Cerebellar nuclear complex (tissue), 1 donor: Measurements from ENCODE around the gene HGFAC.
"Not testable (repeated sequence)": the region's sequence is repeated elsewhere in the genome, so short reads cannot be mapped to it uniquely, and the experiment has no call there.

Experiments used
- DNase-seq, 2 experiments: peaks; one replicate each; lab custom pipeline; 2025; lab: John Stamatoyannopoulos, UW

Gene HGFAC

DNA sequence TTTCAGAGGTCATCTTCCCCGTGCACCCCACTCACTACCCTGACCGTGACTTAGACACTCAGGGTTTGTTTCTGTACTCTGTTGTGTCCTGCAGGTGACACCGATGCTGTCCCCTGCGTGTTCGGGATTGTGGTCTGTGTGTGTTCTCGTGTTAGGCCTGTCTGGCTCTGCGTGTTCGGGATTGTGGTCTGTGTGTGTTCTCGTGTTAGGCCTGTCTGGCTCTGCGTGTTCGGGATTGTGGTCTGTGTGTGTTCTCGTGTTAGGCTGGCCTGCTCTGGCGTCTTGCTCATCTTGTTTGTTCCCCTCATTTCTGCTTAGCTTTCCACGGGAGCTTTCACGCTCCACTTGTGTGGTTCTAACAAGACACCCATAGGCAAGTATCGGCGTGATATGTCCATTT, 30.6 kb upstream of the HGFAC start:
- DNase-seq = not testable (repeated sequence)

DNA sequence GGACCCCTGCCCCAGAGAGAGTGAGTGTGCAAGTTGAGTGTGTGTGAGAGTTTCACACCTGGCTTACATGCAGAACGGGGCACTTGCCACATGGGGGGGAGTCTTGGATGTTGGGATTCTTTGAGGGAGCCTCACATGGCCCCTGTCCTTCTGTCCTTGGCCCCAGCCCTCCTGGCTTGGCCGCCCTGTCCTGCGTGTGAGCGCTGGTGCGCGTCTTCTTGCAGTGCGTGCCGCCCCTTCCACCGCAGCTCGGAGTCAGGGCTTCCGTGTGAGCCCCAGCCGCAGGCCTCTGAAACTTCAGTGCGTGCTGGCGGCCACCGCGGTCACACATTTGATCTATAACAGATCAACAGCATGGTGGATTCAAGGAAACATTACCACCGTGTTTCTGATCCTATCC, 30.1 kb upstream of the HGFAC start:
- DNase-seq = no peak

DNA sequence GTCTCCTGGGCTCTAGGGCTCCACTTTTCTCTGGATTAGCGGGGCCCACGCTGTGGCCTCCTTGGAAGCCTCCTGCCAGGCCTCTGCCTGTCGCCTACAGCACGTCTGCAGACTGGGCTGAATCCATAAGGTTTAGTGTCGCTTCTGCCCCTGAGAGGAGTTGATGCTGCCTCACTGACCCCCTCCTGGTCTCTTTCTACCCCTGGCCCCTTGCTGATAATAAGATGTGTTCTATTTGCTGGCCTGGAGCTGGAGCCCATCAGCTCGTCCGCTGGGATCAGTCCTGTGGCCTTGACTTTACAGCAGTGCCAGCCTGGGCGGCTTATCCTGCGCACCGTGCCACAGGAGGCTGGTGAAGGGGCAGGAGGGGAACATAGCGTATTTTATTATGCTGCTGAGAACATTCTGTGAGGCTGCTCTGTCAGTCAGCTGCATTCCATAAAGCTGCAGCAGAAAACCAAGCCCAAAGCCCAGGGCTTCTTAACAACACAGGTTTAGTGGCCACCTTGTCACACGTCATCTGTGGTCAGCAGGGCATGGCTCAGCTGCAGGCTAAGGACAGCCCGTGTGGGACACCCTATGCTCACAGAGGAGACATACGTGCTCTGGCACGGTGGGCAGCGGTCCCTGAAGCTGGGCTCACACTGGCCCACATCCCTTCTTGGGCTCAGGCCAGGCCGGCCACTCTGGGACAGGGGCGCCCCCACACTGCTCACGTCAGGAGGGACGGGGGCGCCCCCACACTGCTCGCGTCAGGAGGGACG, 29.3 kb upstream of the HGFAC start:
- no peak for DNase-seq

DNA sequence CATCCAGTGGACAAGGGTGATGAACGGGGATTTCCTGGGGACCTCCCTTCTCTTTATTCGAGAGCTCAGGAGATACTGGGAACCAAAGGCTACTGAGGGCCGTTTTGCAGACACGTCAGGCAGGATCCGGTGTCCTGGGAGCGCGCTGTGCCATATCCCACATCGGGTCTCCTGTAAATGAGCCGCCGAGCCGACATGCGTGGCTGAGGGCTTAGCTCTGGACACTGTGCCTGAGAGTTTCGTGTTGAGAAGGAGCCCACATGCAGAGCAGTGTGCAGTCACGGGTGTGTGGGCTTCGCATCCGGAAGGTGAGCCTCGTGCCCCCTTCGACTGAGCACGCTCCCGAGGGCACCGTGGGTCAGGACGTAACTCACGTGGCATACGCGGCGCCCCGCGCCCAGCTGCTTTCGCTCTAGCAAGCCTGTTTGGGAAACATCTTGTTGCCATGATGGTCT, 28.5 kb upstream of the HGFAC start:
- no peak for DNase-seq

DNA sequence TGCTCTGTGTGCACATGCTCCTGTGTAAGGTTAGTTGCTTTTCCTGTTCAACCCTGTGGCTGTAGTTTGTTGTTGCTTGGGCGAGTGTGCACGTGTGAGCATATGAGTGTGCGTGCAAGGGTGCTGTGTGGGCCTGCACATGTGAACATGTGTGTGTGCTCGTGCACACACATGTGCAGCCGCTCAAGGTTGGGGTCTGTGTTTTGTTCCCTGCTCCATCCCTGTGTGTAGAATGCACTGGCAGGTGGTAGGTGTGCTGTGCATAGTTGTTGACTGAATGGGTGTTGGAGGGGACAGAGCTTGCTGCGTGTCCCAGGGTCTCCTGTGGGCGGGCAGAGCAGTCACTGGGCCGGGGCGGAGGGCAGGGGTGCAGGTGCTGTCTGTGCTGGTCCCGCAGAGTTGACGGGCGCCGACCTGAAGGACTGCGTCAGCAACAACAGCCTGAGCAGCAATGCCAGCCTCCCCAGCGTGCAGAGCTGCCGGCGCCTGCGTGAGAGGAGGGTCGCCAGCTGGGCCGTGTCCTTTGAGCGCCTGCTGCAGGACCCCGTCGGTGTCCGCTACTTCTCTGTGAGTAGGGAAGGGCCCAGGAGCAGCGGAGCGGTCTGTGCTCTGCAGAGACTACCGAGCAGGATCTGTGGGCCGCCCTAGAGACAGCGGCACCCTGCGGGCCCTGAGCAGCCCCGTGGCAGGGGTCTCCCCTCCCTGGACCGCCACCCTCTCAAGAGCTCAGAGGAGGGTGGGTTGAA, 27.9 kb upstream of the HGFAC start:
- DNase-seq = no peak

DNA sequence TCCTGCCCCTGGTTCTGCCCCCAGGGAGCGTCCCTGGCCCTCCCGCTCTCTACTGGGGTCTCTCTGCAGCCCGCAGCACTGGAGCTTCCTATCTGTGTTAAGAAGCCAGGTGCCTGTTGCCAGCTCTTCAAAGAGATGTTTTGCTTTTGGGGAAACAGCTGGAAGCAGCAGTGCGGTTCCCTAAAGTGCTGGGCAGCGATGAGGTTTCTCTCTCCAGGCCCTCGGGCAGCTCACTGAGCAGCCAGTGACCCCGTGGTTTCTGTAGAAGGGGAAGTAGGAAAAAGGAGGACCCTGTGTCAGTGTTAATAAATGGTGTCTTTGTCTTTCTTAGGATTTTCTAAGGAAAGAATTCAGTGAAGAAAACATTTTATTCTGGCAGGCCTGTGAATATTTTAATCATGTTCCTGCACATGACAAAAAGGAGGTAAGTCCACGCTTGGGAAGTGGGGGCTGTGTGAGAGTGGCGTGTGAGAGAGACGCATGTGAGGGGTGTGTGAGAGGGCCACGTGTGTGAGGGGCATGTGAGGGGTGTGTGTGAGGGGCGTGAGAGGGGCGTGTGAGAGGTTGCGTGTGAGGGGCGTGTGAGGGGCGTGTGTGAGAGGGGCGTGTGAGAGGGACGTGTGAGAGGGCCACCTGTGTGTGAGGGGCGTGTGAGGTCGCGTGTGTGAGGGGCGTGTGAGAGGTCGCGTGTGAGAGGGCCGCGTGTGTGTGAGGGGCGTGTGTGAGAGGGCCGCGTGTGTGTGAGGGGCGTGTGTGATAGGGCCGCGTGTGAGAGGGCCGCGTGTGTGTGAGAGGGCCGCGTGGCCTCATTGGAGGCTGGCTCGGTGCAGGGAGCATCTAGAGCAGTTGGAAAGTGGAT, 27.1 kb upstream of the HGFAC start:
- no peak for DNase-seq

DNA sequence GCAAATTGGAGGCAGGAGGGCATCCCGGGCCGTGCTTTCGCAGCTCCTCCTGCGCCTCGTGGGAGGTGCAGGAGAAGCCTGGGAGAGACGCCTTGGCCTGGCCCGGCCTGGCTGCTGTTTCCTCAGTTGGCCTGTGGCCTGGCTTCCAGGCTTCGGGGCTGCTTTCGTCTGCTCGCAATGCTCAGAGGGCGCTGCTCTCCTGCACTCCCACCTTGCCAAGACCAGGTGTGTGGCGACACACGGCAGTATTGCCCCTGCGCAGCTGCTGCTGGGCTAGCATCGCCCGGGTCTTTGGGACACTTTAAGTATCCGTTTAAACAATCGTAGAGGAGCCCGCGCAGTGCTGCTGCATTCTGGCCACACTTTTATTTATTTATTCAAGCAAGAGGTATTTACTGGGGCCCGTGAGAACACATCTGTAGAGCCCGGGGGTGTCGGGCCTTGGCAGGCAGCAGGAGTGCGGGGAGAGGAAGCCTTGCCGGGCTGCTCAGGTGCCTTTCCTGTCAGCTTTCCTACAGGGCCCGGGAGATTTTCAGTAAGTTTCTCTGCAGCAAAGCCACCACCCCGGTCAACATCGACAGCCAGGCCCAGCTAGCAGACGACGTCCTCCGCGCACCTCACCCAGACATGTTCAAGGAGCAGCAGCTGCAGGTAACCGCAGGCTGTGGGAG, 26.2 kb upstream of the HGFAC start:
- no peak for DNase-seq

DNA sequence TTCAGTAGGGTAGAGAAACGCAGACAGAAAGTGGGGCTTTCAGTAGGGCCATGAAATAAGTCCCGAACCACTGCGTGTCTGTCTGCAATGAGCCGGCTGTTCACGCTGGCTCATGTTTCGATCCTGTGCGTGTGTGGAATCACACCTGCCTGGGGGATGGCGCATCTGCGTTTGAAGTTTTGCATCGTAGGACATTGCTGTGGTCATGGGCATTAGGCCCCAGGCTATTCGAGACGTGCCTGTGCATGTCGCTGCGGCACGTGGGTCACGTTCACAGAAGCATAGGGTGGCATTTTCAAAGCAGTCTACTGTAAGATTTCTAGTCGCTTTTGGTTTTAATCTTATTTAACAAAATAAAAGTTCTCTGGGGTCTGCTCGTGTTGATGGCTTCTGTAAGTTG, 25.5 kb upstream of the HGFAC start:
- DNase-seq = no peak

DNA sequence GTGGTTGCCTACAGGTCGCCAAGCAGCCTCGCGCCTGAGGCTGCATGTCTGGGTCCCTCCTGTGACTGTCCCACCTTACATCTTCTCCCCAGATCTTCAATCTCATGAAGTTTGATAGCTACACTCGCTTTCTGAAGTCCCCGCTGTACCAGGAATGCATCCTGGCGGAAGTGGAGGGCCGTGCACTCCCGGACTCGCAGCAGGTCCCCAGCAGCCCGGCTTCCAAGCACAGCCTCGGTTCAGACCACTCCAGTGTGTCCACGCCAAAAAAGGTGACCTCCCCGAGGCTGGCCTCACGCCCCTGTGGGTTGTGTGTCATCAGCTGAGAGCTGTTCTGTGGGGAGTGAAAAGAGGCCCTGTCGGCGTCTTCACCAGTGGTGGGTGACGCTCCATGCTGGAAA, 24.9 kb upstream of the HGFAC start:
- DNase-seq = no peak

DNA sequence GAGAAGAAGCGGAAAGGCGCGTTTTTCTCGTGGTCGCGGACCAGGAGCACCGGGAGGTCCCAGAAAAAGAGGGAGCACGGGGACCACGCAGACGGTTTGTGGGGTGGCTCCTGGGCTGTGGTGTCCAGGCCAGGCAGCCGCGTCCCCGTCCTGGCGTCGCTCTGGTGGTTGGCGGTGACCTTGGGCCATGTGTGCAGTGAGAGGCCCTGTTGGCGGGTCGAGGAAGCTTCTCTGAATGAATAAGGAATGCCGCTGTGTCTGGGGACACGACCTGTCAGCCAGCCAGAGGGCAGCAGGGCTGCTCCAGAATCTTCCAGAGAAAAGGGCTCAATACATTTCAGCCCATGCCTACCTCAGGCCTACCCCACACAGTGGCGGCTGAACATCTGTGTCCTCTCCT, 24.3 kb upstream of the HGFAC start:
- no peak for DNase-seq

DNA sequence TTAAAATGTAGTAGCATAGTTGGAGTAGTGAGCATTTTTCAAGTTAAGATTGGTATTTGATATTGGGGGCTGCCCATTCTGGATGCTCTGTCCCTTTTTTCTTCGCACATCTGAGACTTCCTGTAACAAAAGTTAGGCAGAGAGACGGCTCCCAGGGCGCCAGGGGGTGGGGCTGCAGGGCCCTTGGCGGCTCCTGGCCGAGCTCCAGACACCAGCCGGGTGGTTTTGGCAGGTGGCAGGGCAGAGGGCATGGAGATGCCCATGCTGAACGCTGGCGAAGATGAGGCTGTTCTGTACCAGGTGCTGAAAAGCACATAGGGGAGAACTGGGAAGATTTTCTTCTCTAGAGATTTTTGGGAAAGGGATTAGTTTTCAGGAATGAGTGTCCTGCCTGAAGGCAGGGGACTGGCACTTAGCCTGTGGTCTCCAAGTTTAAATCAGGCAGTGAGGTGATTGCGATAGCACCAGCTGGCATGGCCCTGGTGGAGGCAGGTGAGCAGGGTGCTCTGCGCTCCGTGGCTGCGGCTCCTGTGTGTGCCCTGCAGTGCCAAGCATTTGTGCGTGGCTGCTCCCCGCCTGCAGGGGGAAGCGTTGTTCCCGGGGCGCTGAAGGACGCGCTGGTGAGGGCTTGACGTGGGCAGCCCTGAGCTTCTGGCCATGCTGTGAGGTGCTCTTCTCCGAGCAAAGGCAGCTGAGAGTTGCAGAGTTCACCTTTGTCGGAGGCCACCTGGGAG, 23.6 kb upstream of the HGFAC start:
- DNase-seq = no peak

DNA sequence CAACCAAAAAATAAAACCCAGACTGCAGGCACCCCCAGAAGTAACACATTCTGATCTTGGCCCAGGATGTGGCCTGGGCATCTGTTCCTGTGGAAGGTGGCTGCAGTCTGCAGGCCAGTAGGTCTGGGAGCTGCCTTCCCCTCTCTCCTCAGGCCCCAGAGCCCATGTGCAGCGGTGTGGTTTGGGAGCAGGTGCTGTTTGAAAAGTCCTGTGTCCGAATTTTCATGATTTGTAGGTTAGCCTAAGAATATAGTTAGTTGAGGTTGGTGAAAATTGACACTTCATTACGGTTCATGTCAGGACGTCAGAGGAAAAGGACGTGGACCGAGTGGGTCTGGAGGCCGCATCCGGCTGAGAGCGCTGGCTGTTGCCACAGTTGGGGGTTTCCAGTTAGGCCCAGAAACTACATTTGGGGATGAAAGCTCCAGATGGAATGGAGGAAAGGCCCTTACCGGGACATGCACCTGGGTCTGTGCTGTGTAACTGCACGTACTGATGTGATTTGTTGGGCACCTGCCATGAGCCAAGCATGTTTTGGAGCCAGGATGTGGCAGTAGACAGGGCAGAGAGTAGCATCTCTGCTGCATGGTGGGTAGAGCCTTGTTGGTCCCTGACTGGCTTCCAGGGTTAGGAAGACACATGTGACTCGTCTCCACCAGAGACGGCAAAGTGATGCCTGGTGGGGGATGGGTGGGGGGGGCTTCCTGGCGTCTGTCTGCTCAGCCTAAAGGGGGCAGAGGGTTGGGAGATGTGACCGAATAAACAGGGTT, 21.7 kb upstream of the HGFAC start:
- no peak for DNase-seq

DNA sequence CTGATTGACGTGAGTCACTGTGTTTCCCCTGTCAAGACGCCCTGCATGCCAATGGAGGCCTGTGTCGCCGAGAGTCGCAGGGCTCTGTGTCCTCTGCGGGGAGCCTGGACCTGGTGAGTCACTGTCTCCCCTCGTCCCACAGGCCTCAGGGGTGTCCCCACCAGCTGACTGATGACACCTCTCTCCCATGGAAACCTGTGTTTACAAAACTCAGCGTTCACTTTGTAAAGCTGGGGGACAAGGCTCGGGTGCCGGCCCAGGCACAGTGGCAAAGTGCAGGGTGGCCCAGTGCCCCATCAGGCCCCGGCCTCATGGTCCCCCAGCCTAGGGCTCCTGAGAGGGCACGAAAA, 21.2 kb upstream of the HGFAC start:
- DNase-seq = no peak

DNA sequence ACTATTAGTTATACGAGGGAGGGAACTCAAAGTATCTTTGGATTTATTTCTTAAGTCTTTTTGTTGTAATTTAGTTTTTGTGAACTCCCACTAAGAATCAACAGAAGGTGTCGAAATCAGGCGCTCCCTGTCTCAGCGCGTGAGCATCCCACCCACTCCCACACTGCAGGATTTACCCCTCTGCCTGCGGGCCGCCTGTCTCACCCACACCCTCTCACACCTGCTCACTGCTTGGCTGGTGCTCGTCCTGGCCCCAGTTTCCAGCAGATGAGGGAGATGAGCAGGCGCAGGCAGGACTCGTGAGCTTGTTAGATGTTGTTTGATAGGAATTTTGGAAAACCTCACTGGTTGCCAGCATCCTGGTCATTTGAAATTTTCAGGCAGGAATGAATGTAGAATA, 20.8 kb upstream of the HGFAC start:
- no peak for DNase-seq

DNA sequence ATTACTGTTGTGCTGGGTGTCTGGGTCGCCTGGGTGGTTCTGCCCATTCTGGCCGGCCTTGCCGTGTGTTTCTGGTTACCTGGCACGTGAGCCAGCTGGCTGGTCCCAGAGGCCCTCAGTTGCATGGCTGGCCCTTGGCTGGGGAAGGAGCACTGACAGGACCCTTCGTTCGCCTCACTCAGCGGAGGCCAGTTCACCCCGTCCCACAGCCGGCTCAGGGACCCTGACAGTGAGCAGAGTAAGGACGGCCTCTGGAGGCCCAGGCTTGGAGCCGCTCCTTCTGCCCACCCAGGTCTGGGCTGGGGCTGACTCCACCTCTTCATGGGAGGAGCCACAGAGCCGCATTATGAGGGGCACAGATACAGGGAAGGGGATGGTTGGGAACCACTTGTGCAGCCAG, 20.3 kb upstream of the HGFAC start:
- no peak for DNase-seq

DNA sequence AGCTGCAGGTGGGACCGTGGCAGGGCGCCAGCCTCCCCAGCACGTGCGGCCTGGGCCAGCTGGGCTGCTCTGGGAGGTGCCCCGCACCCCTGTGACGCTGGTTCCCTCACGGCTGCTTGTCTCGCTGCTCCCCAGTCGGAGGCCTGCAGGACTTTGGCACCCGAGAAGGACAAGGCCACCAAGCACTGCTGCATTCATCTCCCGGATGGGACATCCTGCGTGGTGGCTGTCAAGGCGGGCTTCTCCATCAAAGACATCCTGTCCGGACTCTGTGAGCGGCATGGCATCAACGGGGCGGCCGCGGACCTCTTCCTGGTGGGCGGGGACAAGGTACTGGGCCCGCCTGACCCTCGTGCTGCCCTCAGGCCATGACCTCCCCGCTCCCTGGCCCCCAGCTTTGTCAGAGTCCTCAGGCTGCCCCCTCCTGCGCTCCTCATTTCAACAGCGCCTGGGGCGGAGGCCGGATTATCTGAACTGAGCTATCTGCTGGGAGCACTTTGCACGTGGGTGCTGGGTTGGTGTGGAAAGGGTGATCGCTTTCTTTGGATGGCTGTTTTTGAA, 19.4 kb upstream of the HGFAC start:
- no peak for DNase-seq

DNA sequence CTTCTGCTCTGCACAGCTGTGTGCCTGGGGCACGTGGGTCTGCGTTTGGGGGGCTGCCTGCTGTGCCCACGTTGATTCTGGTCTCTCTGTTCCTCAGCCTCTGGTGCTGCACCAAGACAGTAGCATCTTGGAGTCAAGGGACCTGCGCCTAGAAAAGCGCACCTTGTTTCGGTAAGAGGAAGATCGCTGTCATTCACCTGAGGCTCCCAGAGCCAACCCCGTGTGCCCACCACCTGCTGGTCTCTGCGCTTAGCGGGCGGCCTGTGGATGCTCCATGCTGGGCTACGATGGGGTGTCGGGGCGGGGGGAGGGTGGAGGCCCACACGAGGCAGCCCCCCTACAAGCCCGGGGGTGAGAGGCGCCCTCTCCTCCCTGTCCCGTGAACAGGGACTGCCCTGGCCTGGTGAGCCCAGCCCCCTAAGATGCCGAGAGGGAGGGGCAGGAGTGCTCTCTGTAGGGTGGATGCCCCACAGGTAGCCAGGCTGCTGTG, 18.9 kb upstream of the HGFAC start:
- DNase-seq = no peak

DNA sequence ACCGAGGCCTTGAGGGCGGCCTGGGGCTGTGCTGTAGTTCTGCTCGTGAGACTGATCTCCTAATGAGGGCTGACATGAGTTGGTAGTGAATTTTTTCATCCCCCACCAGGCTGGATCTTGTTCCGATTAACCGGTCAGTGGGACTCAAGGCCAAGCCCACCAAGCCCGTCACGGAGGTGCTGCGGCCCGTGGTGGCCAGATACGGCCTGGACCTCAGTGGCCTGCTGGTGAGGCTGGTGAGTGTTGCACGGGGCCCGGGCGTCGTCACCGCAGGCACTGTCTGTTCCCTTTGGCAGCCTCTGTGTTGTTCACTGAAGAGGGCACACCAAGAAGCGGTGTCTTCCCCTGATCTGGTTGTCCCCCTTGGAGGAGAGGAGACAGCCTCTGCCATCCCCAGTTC, 18.4 kb upstream of the HGFAC start:
- no peak for DNase-seq

DNA sequence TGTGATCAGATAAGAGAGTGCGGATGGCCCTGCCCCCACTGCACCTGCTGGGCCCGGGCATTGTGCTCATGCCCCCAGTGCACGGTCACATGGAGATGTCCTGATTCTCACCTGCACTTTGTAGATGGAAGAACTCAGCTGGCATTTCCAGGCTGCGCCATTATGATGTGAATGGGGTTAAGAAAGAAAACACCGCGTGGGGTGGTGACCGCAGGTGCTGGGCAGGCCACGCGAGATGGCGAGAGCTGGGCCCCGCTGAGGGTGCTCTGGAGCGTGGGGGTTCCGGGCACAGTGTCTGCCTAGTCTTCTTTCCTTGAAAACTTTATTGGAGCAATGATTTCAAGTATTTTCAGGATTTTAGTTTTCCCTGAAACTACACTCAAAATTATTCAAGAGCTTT, 17.8 kb upstream of the HGFAC start:
- DNase-seq = no peak

DNA sequence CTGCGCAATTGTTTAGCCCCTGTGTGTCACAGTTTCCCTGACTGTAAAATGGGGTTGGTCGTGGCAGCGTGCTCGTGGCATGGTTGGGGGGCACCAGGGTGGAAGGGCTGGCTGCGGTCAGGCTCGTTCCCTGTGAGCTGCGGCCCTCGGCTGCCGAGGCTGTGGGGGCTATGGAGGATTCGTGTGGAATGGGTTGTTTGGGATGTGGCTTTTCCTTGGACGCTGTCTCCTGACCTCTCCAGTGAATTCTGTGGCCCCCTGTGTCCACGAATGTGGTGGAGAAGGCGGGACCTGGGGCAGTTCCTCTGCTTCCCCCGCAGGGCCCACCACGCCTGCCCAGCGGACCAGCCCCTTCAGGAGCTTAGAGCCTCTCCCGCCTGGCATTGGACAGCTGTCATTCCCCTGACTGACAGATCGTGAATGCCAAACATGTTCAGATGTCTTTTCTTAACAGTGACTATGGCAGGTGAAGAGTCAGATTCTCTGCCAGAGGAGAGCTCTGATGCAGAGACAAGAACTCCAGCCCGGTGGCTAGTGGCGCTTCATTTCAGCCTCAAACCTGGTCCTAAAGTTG, 17.2 kb upstream of the HGFAC start:
- DNase-seq = no peak
